PFSK-1 (cell line): Measurements from ENCODE around the gene TNNI3K.

Experiments
- FOXP2 ChIP-seq: optimal IDR thresholded peaks from 2 replicates; pipeline ENCODE3; 2011; ENCODE audit warnings: borderline replicate concordance, control low read depth, inconsistent platforms; ENCODE audit not compliant: insufficient read depth; ENCODE audit errors: extremely low read length, extremely low read depth
- POLR2AphosphoS5 ChIP-seq: IDR thresholded peaks from 2 replicates; pipeline ENCODE4 v1.6.1; 2012; ENCODE audit warnings: low read depth, mild to moderate bottlenecking, control low read depth, low read length, moderate library complexity
- SIN3A ChIP-seq: IDR thresholded peaks from 2 replicates; pipeline ENCODE4 v1.6.1; 2012; ENCODE audit warnings: mild to moderate bottlenecking, low read length, moderate library complexity, borderline replicate concordance; ENCODE audit not compliant: insufficient read depth
- TAF1 ChIP-seq: IDR thresholded peaks from 2 replicates; pipeline ENCODE4 v1.6.1; 2012; ENCODE audit warnings: low read length, control low read depth, borderline replicate concordance; ENCODE audit not compliant: insufficient read depth
- TF ChIP-seq, protein P1 (sequence below), 2 experiments: IDR thresholded peaks; 2 replicates each; pipeline versions ENCODE4 v1.6.1 to v1.8.0; 2011 to 2012; ENCODE audit warnings: low read depth in 2 of 2, low read length in 2 of 2, control low read depth in 1 of 2, inconsistent platforms in 1 of 2, mild to moderate bottlenecking in 1 of 2, moderate library complexity in 1 of 2; ENCODE audit not compliant: insufficient read depth in 1 of 2

TNNI3K gene

GRCh38 chr1:74395571-74395970 is 160.4 kb downstream of the TNNI3K start:
- TF ChIP-seq TAF1 (no peak), POLR2AphosphoS5 (no peak), FOXP2 (no peak), SIN3A (no peak)
- TF ChIP-seq, protein P1, sequence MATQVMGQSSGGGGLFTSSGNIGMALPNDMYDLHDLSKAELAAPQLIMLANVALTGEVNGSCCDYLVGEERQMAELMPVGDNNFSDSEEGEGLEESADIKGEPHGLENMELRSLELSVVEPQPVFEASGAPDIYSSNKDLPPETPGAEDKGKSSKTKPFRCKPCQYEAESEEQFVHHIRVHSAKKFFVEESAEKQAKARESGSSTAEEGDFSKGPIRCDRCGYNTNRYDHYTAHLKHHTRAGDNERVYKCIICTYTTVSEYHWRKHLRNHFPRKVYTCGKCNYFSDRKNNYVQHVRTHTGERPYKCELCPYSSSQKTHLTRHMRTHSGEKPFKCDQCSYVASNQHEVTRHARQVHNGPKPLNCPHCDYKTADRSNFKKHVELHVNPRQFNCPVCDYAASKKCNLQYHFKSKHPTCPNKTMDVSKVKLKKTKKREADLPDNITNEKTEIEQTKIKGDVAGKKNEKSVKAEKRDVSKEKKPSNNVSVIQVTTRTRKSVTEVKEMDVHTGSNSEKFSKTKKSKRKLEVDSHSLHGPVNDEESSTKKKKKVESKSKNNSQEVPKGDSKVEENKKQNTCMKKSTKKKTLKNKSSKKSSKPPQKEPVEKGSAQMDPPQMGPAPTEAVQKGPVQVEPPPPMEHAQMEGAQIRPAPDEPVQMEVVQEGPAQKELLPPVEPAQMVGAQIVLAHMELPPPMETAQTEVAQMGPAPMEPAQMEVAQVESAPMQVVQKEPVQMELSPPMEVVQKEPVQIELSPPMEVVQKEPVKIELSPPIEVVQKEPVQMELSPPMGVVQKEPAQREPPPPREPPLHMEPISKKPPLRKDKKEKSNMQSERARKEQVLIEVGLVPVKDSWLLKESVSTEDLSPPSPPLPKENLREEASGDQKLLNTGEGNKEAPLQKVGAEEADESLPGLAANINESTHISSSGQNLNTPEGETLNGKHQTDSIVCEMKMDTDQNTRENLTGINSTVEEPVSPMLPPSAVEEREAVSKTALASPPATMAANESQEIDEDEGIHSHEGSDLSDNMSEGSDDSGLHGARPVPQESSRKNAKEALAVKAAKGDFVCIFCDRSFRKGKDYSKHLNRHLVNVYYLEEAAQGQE (IDR thresholded peaks at IDR 0.05; ENCODE audit: insufficient read depth in 1 of 2, low read depth in 2 of 2, low read length in 2 of 2): no peak

GRCh38 chr1:74396462-74396861 is 161.3 kb downstream of the TNNI3K start:
- TF ChIP-seq POLR2AphosphoS5 (no peak), TAF1 (no peak), FOXP2 (no peak), SIN3A (no peak)
- TF ChIP-seq, protein P1 (IDR thresholded peaks at IDR 0.05; ENCODE audit: insufficient read depth in 1 of 2, low read depth in 2 of 2, low read length in 2 of 2): no peak

- TF ChIP-seq POLR2AphosphoS5 (no peak), SIN3A (no peak), FOXP2 (no peak), TAF1 (no peak)
- TF ChIP-seq, protein P1 (IDR thresholded peaks at IDR 0.05; ENCODE audit: insufficient read depth in 1 of 2, low read depth in 2 of 2, low read length in 2 of 2): no peak
Measured at GRCh38 chr1:74396933-74397332, 161.7 kb downstream of the TNNI3K start.

DNA sequence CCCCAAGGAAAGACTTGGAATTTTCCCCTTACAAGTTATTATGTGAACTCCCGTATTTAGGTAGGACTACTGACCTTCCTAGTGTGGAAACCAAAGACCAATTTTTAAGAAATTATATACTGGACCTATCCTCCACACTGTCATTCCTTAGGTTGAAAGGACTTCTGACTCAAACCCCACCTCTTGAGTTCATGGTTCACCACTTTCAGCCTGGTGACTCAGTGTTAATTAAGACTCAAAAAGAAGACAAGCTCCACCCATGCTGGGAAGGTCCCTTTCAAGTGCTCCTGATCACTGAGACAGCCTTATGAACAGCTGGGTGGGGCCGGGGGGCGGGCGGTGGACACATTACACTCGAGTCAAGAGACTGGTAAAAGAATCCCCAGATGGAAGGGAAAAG is 164.1 kb downstream of the TNNI3K start:
- no peak for TF ChIP-seq FOXP2
- TF ChIP-seq, protein P1 (IDR thresholded peaks at IDR 0.05; ENCODE audit: insufficient read depth in 1 of 2, low read depth in 2 of 2, low read length in 2 of 2): no peak
- TF ChIP-seq POLR2AphosphoS5: no peak
- no peak for TF ChIP-seq SIN3A
- TF ChIP-seq TAF1: no peak

GRCh38 chr1:74402873-74403272 is 167.7 kb downstream of the TNNI3K start:
- no peak for TF ChIP-seq FOXP2
- no peak for TF ChIP-seq TAF1
- no peak for TF ChIP-seq SIN3A
